HepG2 (cell line): ENCODE results near the gene DENND4B. TPM values are rescaled to one million over a fixed set of nuclear protein-coding genes. Genes with fewer than 3 reads are reported as not detected.

Experiments
- BCL6 ChIP-seq: IDR thresholded peaks from 2 replicates; pipeline ENCODE4 v1.6.1; 2016; ENCODE audit warnings: missing genetic modification reagents, missing compliant biosample characterization
- ETV6 ChIP-seq: sonication (generic); formaldehyde crosslinking; conservative IDR thresholded peaks from 2 replicates; pipeline ENCODE4 v1.4.0; 2020; ENCODE audit warnings: missing genetic modification reagents
- FOXP4 ChIP-seq: sonication (generic); formaldehyde crosslinking; IDR thresholded peaks from 2 replicates; pipeline ENCODE4 v1.4.0; 2020; ENCODE audit warnings: missing genetic modification reagents
- HMGXB4 ChIP-seq, 2 experiments: sonication (generic) in 1 of 2; formaldehyde crosslinking in 1 of 2; IDR thresholded peaks; 2 replicates each; pipeline versions ENCODE4 v1.4.0 to v1.6.1; 2018 to 2020; ENCODE audit warnings: missing genetic modification reagents in 2 of 2, borderline replicate concordance in 1 of 2, low read depth in 1 of 2, mild to moderate bottlenecking in 1 of 2, missing biosample characterization in 1 of 2
- JUNB ChIP-seq: sonication (generic); formaldehyde crosslinking; IDR thresholded peaks from 2 replicates; pipeline ENCODE4 v1.8.0; 2022; ENCODE audit warnings: missing genetic modification reagents, mild to moderate bottlenecking, borderline replicate concordance
- KDM5A ChIP-seq: fragments of 200-600 bp; sonication (generic); IDR thresholded peaks from 2 replicates; pipeline ENCODE4 v1.7.0; 2018; ENCODE audit warnings: antibody characterized with exemption, mild to moderate bottlenecking, low read length, borderline replicate concordance
- KLF15 ChIP-seq: sonication (generic); formaldehyde crosslinking; IDR thresholded peaks from 2 replicates; pipeline ENCODE4 v1.8.1; 2023; ENCODE audit warnings: borderline replicate concordance, mild to moderate bottlenecking, inconsistent platforms, missing genetic modification reagents, mixed read lengths
- POGZ ChIP-seq: sonication (generic); formaldehyde crosslinking; IDR thresholded peaks from 2 replicates; pipeline ENCODE4 v1.4.0; 2020; ENCODE audit warnings: mild to moderate bottlenecking, missing genetic modification reagents
- PRDM15 ChIP-seq: sonication (generic); formaldehyde crosslinking; IDR thresholded peaks from 2 replicates; pipeline ENCODE4 v1.4.0; 2020; ENCODE audit warnings: missing genetic modification reagents
- RARG ChIP-seq: sonication (generic); formaldehyde crosslinking; IDR thresholded peaks from 2 replicates; pipeline ENCODE4 v1.4.0; 2020; ENCODE audit warnings: low read depth, mild to moderate bottlenecking, missing genetic modification reagents
- ZFP91 ChIP-seq: sonication (generic); formaldehyde crosslinking; IDR thresholded peaks from 2 replicates; pipeline ENCODE4 v1.9.0; 2022; ENCODE audit warnings: missing genetic modification reagents, mild to moderate bottlenecking, borderline replicate concordance
- ZNF546 ChIP-seq: sonication (generic); formaldehyde crosslinking; conservative IDR thresholded peaks from 2 replicates; pipeline ENCODE4 v1.8.1; 2023; ENCODE audit warnings: mild to moderate bottlenecking, missing genetic modification reagents
- ZNF550 ChIP-seq: sonication (generic); formaldehyde crosslinking; IDR thresholded peaks from 2 replicates; pipeline ENCODE4 v1.4.0; 2020; ENCODE audit warnings: mild to moderate bottlenecking, missing genetic modification reagents, borderline replicate concordance
- ZNF607 ChIP-seq: sonication (generic); formaldehyde crosslinking; IDR thresholded peaks from 2 replicates; pipeline ENCODE4 v1.5.1; 2020; ENCODE audit warnings: missing genetic modification reagents, mild to moderate bottlenecking, borderline replicate concordance
- polyA plus RNA-seq, 8 experiments: library from polyadenylated mRNA; depleted of rRNA in 3 of 8; stranded (reverse) in 7 of 8; unstranded in 1 of 8; fragments of >200 nt; fragmentation: Illumina TruSeq in 4 of 8; extraction: Trizol in 4 of 8; gene quantifications; 2 replicates each; pipeline versions ENCODE4 v1.2.1 to v1.2.3, GENCODE V29; 2011 to 2016; ENCODE audit warnings: low read depth in 4 of 8, missing spikeins in 1 of 8, mixed read lengths in 1 of 8; ENCODE audit not compliant: insufficient read depth in 1 of 8
- total RNA-seq, 5 experiments: library from RNA; depleted of rRNA; stranded (reverse); fragments of >200 nt; fragmentation: Illumina TruSeq; extraction: Trizol; gene quantifications; 2 replicates each; pipeline ENCODE4 v1.2.3, GENCODE V29; 2016; ENCODE audit warnings: low read depth in 1 of 5
- TF ChIP-seq, protein P1 (sequence below): sonication (generic); formaldehyde crosslinking; IDR thresholded peaks from 2 replicates; pipeline ENCODE4 v1.4.0; 2020; ENCODE audit warnings: missing genetic modification reagents, borderline replicate concordance
- TF ChIP-seq, protein P2 (sequence below): sonication (generic); IDR thresholded peaks from 2 replicates; pipeline ENCODE4 v1.6.1; 2016; ENCODE audit warnings: low read depth, borderline replicate concordance

The DENND4B gene
- total and polyA plus RNA-seq, 2 of the 13 experiments (the other 11 are each of a cell fraction or from before 2014, with no cell fraction given): 15.1 to 20.3 TPM

DNA sequence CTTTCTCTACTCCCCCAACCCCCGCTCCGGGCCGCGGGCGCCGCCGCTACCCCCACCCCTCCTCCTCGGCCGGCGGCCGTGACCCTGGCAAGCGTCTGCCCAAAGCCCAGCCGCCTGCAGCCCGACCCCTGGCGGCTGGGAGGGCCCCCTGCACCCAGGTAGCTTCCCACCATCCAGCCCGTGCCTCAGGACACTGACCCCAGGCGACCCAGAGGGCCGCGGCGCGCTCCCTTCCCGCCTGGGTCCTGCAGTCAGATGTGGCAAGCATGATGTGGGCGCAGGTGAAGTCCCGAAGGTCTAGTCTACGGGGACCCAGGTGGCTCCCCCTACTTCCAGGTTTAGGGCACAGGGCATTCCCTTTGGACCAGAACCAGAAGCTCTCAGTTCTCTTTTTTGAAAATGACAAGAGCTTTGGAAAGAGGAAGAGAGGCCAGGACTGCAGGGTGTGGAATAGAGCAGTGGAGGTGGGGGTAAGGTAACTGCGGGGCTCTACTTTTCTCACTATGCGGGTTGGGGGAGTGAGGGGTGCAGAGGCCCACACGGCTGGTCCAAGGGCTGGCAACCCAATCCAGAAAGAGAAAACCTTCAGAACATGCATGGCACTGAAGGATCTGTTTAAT, at the start of gene DENND4B (continued):
- TF ChIP-seq PRDM15 (CRISPR knock-in tag) (no peak), ZFP91 (CRISPR knock-in tag) (peak; percentile 65; the same call in 1 of the 2 replicates), ZNF550 (no peak), BCL6 (CRISPR knock-in tag) (no peak), ZNF546 (CRISPR knock-in tag) (0 out of 2 replicates have a peak, but pooled peaks have one; percentile 10), ZNF607 (peak; percentile 77; the same call in 1 of the 2 replicates), POGZ (CRISPR knock-in tag) (peak; percentile 59; the same call in 1 of the 2 replicates), HMGXB4 (CRISPR knock-in tag; IDR thresholded peaks at IDR 0.05; ENCODE audit: borderline replicate concordance in 1 of 2, low read depth in 1 of 2) (peak; percentile 88 to 92; a peak in 3 of 4 replicates), ETV6 (CRISPR knock-in tag) (no peak; the same call in 1 of the 2 replicates), RARG (CRISPR knock-in tag) (no peak), JUNB (no peak), FOXP4 (CRISPR knock-in tag) (no peak), KLF15 (CRISPR knock-in tag) (no peak), KDM5A (no peak)
- TF ChIP-seq, protein P1, sequence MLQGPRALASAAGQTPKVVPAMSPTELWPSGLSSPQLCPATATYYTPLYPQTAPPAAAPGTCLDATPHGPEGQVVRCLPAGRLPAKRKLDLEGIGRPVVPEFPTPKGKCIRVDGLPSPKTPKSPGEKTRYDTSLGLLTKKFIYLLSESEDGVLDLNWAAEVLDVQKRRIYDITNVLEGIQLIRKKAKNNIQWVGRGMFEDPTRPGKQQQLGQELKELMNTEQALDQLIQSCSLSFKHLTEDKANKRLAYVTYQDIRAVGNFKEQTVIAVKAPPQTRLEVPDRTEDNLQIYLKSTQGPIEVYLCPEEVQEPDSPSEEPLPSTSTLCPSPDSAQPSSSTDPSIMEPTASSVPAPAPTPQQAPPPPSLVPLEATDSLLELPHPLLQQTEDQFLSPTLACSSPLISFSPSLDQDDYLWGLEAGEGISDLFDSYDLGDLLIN (CRISPR knock-in tag): no peak
- TF ChIP-seq, protein P2, sequence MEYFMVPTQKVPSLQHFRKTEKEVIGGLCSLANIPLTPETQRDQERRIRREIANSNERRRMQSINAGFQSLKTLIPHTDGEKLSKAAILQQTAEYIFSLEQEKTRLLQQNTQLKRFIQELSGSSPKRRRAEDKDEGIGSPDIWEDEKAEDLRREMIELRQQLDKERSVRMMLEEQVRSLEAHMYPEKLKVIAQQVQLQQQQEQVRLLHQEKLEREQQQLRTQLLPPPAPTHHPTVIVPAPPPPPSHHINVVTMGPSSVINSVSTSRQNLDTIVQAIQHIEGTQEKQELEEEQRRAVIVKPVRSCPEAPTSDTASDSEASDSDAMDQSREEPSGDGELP: peak; percentile 54; the same call in 1 of the 2 replicates
